Measurements from ENCODE around the gene TMEM54.
A peak's percentile ranks its signal among the peaks of the same experiment; 100 is the strongest.

Gene TMEM54

DNA sequence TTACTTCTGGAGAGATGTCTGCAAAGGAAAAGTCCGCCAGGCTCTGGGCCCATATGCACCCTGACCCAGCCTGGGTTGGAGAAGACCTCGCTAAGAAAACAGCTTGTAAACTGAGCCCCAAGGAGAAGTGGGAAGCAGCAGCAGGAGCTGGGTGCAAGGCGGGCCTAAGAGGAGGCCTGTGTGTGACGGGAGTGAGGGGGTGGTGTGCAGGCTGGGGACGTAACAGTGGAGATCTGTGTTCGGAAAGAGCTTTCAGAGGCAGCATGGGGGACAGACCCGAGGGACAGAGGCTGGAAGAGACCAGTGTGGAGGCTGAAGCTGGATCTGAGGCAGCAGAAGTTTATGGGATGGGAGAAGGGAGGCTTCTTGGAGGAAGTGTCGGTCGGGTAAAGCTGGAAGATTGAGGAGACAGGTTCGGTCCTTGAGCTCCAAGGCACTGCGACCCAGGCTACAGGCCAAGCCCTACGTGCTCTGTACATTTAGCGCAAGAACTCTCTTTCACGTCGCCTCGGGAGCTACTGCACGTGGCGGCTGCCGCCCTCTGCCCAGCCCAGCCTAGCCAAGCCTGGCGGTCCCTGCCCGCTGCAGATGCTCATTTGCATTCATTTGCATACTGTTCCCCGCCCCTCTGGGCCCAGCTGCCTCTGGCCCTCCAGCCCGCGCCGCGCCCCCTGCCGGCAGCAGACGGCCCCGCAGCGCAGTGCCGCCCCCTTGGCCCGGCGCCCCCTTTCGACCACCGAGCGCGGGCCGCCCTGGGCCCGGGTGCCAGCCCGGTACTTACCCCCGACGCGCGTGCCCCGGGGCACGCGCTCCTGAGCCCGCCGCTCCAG, 8.6 kb downstream of the TMEM54 start:
- H3K9me3 Mint-ChIP-seq: no peaks in the 10 kb centered on the region
- peak overlapping the region; percentile 69 for H3K4me3 Mint-ChIP-seq
- peaks cover 9% of the 10 kb centered on the region for H3K4me1 Mint-ChIP-seq
- no peaks in the 10 kb centered on the region for H3K36me3 Mint-ChIP-seq
- no peak overlapping the region for H3K27ac Mint-ChIP-seq
- H3K27me3 Mint-ChIP-seq: peaks cover 41% of the 10 kb centered on the region

DNA sequence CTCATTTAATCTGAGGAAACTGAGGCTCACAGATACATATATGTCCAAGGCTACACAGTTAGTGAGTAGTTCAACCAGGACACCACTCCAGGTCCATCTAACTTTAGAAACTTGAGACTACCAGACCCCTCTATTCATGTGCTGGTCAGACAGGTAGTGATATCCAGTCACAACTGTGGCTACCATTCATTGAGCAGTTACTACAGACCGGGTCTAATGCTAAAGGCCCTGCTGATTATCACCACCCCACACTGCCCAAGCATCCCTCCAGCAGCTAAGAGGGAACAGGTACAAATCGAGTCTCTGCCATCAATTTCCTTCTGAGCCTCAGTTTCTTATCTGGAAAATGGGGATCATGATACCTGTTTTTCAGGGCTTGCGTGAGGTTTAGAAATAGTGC, 9.6 kb downstream of the TMEM54 start:
- Mint-ChIP-seq H3K4me3 (peak overlapping the region; percentile 69), H3K27me3 (peaks cover 43% of the 10 kb centered on the region), H3K4me1 (peaks cover 9% of the 10 kb centered on the region)

DNA sequence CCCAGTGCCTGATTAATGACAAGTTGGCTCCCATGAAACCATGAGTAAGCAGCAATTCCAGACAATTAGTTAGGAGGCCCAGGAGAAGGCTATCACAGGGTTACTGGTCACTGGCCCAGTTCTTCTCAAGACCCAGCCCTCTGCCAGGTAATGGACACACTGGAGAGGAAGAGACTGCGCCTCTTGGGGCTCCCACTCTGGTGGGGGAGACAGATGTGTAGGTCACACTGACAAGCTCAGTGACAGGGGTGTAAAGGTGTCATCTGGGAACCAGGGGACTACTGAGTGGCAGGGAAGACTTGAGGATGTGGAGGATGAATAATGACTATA, 10.0 kb downstream of the TMEM54 start:
- H3K36me3 Mint-ChIP-seq: no peaks in the 10 kb centered on the region
- no peaks in the 10 kb centered on the region for H3K9me3 Mint-ChIP-seq
- H3K27ac Mint-ChIP-seq: no peak overlapping the region
- H3K4me3 Mint-ChIP-seq: no peak overlapping the region
- H3K27me3 Mint-ChIP-seq: peaks cover 43% of the 10 kb centered on the region
- peaks cover 9% of the 10 kb centered on the region for H3K4me1 Mint-ChIP-seq

More for the DNA sequence above, 9.6 kb downstream of the TMEM54 start:
- Mint-ChIP-seq H3K9me3 (no peaks in the 10 kb centered on the region), H3K36me3 (no peaks in the 10 kb centered on the region), H3K27ac (no peak overlapping the region)

DNA sequence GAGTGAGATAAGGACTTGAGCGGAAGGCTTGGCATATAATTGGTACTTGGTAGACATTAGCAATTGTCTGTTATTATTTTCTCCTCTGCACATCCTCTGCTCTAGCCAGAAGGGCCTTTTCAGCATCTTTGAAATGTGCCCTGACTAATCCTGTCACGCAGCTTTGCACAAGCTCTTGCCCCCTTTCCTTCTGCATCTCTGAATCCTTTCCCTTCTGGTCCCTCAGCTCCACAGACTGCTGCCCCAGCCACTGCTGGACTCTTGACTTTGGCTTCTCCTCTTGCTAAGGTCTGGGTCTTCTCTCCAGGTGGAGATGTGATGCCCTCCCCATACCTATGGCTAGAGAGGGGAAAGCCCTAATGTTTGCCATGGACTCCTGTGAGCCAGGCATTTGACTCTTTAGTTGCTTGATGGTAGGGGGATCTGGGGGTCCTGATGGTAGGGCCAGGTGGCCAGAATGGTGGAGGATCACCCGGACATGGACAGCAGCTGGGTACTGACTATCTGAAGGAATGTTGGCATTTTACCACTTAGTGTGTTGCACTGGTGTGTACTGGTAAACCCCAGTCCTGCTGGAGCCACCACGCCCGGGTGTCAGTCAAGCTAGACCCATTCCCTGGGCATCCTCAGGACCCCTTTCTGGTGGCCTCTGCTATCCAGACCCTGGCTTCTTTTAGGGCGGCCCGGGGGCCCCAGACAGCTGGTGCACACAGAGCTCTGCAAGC, 10.5 kb downstream of the TMEM54 start:
- H3K36me3 Mint-ChIP-seq: no peaks in the 10 kb centered on the region
- H3K4me1 Mint-ChIP-seq: peaks cover 9% of the 10 kb centered on the region
- H3K27ac Mint-ChIP-seq: no peak overlapping the region
- no peaks in the 10 kb centered on the region for H3K9me3 Mint-ChIP-seq
- H3K27me3 Mint-ChIP-seq: peaks cover 42% of the 10 kb centered on the region
- H3K4me3 Mint-ChIP-seq: no peak overlapping the region

DNA sequence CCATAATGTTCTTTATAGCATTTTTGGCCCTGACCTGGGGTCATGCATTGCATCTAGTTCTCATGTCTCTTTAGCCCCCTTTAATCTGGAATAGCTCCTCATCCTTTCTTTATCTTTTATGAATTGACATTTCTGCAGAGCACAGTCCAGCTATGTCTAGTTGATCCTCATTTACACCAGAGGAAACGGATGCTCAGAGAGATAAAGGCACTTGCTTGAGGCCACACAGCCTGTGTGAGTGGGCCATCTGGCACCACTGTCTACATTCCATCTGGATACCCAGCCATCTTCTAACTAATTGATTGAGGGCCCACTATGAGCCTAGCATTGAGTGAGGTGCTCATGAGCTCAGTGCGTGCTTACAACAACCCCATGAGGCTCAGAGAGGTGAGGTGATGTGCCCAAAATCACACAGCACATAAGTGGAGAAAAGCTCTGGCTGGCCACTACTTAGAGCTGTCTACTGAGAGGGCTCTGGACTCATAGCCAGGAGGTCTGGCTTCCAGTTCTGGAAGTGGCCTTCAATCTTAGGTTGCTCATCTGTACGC, 11.4 kb downstream of the TMEM54 start:
- H3K4me1 Mint-ChIP-seq: peaks cover 9% of the 10 kb centered on the region
- H3K36me3 Mint-ChIP-seq: no peaks in the 10 kb centered on the region
- peaks cover 47% of the 10 kb centered on the region for H3K27me3 Mint-ChIP-seq
- no peak overlapping the region for H3K27ac Mint-ChIP-seq
- H3K9me3 Mint-ChIP-seq: no peaks in the 10 kb centered on the region
- no peak overlapping the region for H3K4me3 Mint-ChIP-seq

DNA sequence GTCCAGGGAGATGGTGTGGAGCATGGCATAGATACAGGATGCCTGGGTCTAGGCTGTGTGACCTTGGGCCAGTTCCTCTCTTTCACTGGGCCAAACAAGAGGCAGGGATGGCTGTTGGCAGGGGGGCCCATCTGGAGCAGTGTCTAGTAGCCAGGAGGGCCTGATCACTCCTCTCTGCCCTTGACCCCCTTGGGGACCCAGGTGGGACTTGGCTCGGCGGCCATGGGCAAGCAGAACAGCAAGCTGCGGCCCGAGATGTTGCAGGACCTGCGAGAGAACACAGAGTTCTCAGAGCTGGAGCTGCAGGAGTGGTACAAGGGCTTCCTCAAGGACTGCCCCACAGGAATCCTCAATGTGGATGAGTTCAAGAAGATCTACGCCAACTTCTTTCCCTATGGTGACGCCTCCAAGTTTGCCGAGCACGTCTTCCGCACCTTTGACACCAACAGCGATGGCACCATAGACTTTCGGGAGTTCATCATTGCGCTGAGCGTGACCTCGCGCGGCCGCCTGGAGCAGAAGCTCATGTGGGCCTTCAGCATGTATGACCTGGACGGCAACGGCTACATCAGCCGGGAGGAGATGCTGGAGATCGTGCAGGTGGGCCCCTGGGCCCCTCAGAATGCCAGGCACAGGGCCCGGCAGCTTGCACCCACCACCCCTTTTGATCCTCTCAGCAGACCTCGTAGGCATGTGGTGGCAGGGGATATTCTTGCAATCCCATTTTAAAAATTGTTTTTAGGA, 12.3 kb downstream of the TMEM54 start:
- Mint-ChIP-seq H3K27ac (no peak overlapping the region), H3K36me3 (no peaks in the 10 kb centered on the region), H3K4me1 (peaks cover 9% of the 10 kb centered on the region), H3K27me3 (peaks cover 47% of the 10 kb centered on the region), H3K4me3 (no peak overlapping the region), H3K9me3 (no peaks in the 10 kb centered on the region)

DNA sequence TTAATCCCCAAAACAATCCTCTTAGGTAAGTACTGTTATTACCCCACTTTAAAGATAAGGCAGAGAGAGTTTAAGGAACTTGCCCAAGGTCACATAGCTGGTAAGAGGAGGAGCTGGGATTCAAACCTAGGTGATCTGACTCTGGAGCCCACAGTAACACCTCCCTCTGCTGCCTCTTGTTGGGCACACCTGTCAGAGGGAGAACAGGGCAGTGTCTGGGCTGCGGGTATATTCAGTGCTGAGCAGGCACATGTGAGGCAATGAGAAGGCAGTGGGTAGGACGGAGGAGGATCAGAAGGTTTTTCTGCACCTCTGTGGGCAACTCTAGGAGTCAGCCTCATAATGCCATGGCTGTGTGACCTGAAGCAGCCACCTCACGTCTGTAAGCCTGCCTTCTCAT, 13.1 kb downstream of the TMEM54 start:
- peaks cover 9% of the 10 kb centered on the region for H3K4me1 Mint-ChIP-seq
- H3K27me3 Mint-ChIP-seq: peaks cover 46% of the 10 kb centered on the region
- no peak overlapping the region for H3K27ac Mint-ChIP-seq
- H3K4me3 Mint-ChIP-seq: no peak overlapping the region
- H3K36me3 Mint-ChIP-seq: no peaks in the 10 kb centered on the region
- H3K9me3 Mint-ChIP-seq: no peaks in the 10 kb centered on the region

DNA sequence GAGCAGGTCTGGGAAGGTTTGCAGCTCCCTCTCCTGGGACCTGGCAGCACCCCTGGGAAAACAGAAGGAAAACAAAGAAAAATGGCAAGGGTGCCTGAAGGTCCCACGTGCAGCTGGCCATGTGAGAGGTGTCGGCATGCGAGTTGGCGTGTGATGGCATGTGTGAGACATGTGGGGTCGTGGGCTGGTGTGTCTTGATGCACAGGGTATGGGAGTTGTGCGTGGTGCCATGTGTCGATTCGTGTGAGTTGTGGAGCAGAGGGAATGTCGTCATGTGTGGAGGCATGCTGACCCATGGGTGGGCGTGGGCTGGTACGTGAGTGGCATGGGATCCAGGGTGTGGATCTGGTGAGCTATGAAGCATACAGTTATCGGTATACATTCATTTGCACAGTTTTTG, 13.6 kb downstream of the TMEM54 start:
- Mint-ChIP-seq H3K27ac (no peak overlapping the region), H3K4me1 (peaks cover 8% of the 10 kb centered on the region), H3K27me3 (peaks cover 44% of the 10 kb centered on the region), H3K36me3 (no peaks in the 10 kb centered on the region), H3K4me3 (no peak overlapping the region), H3K9me3 (no peaks in the 10 kb centered on the region)

DNA sequence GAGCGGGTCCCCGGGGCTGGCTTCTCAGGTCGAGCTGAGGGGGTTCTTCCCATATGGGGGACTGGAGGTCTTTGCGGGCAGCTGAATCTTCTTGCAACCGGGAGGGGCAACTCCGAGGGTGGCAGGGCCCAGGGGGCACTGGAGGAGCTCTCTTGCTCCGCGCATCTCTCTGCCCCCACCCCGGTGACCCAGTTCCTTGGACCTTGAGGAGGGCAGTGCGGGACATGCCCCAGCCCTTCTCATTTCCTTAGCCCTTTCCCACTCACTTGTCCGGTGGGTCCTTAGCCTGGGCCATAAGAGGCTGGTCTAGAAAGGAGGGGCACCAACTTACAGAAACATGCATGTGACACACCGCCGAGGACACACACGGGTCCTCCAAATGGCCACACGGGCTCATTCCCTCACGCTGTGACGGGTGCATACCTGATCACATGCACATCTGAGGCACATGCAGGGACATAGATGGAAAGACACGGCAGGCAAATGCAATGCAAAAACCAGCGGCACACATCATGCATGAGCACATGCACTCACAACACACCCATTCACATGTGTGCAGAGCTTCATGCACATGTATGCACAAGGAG, 14.3 kb downstream of the TMEM54 start:
- no peaks in the 10 kb centered on the region for H3K9me3 Mint-ChIP-seq
- H3K36me3 Mint-ChIP-seq: no peaks in the 10 kb centered on the region
- H3K27ac Mint-ChIP-seq: peak overlapping the region; percentile 26
- peaks cover 1% of the 10 kb centered on the region for H3K4me1 Mint-ChIP-seq
- no peak overlapping the region for H3K4me3 Mint-ChIP-seq
- peaks cover 37% of the 10 kb centered on the region for H3K27me3 Mint-ChIP-seq

DNA sequence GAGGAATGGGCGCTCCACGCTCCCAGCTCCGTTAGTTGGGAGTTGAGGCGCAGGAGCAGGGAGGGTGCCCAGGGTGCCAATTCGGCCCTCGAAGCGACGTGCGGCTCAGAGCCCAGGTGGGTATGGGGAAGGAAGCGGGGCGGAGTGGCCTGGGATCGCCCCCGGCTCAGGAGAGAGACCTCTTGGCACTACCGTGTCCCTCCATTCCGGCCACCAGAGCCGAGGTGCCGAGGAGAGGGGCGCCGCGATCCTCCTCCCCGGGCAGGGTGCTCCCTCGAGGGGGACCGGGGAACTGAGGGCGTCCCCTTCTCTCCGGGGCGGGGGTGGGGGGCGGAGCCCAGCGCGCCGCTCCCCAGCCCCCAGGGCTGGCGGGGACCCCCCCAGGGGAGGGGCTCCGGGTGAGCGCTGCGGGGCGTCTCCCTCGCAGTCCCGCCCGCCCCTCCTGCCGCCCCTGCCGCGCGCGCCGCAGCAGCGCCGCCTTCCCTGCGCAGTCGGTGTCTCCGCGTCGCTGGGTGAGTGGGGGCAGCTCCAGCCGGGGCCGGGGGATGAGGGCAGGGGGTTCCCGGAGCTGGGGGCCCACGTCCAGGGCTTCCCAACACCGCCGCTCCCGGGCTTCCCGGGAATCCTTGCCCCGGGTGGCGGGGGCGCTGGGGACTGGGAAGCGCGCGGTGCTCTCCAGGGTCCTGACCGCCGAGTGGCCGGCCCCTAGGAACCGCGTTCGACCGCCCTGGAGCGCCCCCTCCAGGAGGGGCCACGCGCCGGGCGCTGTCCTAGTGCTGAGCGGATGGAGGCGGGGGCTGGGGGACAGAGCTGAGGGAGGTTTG, 15.0 kb downstream of the TMEM54 start, which contains the start of gene HPCA:
Gene HPCA (plus strand): TSS at position 488 of the 824 bp plus-strand sequence. CDS start 2,408 bp downstream, outside the sequence.
- H3K9me3 Mint-ChIP-seq: no peaks in the 10 kb centered on the region
- H3K4me1 Mint-ChIP-seq: no peaks in the 10 kb centered on the region
- H3K36me3 Mint-ChIP-seq: no peaks in the 10 kb centered on the region
- peak within 1 kb of the TSS; percentile 26 for H3K27ac Mint-ChIP-seq
- H3K4me3 Mint-ChIP-seq: no peak within 1 kb of the TSS
- peaks cover 32% of the 10 kb centered on the region for H3K27me3 Mint-ChIP-seq

DNA sequence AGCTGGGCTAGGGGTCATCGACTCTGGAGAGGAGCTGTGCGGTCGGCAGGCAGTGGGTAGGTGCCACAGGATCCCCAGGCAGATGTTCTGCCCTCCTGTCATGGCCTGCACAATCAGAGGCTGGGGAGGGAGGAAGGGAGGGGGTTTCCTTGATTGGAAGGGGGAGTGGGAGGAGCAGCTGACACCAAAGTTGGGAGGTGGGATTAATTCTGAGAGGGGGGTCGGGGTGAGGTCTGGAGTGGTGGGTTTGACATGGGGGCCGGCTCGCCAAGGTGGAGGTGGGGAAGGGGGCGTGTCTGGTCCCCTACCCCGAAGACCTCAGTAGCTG, 15.5 kb downstream of the TMEM54 start:
- Mint-ChIP-seq H3K4me3 (no peak overlapping the region), H3K27ac (no peak overlapping the region), H3K27me3 (peaks cover 29% of the 10 kb centered on the region)

DNA sequence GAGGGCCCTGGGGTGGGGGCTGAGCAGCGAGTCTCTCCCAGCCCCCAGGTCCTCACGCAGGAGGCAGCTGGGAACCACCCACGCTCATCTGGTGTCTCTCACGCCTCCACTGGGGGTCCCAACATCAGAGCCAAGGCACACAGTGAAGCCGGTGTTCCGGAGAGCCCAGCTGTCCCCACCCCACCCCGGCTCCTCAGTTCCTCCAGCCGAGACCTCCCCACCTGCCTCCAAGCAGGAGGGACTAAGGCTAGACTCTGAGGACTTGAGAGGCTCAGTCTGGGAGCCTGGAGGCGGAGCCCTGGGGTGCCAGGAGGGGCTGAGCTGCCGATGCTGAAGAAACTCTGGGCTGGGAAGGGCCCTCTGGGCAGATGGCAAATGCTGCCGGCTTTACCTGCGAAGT, 16.5 kb downstream of the TMEM54 start:
- Mint-ChIP-seq H3K4me1 (no peaks in the 10 kb centered on the region), H3K27me3 (peaks cover 20% of the 10 kb centered on the region)

More for the DNA sequence above, 15.5 kb downstream of the TMEM54 start:
- Mint-ChIP-seq H3K9me3 (no peaks in the 10 kb centered on the region), H3K4me1 (no peaks in the 10 kb centered on the region), H3K36me3 (no peaks in the 10 kb centered on the region)

DNA sequence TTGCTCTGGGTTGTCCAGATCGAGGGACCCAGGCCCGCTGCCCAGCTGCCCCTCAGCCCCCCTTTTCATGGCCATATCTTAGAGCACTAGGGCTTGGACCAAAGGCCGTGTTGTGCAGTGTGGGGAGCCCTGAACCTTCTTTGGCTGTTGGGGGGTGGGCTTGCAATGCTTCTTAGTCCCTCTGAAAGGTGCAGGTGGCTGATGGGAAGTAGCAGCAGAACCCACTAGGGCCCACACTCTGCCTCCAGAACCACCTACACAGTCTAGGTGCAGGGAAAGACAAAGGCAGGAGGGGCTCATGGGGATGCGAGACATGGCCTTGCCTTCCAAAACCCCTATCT, 17.2 kb downstream of the TMEM54 start:
- no peak overlapping the region for H3K27ac Mint-ChIP-seq
- H3K4me3 Mint-ChIP-seq: no peak overlapping the region
- peaks cover 15% of the 10 kb centered on the region for H3K27me3 Mint-ChIP-seq
- no peaks in the 10 kb centered on the region for H3K4me1 Mint-ChIP-seq
- no peaks in the 10 kb centered on the region for H3K36me3 Mint-ChIP-seq
- no peaks in the 10 kb centered on the region for H3K9me3 Mint-ChIP-seq

More for the DNA sequence above, 16.5 kb downstream of the TMEM54 start:
- Mint-ChIP-seq H3K9me3 (no peaks in the 10 kb centered on the region), H3K27ac (no peak overlapping the region), H3K4me3 (no peak overlapping the region), H3K36me3 (no peaks in the 10 kb centered on the region)

DNA sequence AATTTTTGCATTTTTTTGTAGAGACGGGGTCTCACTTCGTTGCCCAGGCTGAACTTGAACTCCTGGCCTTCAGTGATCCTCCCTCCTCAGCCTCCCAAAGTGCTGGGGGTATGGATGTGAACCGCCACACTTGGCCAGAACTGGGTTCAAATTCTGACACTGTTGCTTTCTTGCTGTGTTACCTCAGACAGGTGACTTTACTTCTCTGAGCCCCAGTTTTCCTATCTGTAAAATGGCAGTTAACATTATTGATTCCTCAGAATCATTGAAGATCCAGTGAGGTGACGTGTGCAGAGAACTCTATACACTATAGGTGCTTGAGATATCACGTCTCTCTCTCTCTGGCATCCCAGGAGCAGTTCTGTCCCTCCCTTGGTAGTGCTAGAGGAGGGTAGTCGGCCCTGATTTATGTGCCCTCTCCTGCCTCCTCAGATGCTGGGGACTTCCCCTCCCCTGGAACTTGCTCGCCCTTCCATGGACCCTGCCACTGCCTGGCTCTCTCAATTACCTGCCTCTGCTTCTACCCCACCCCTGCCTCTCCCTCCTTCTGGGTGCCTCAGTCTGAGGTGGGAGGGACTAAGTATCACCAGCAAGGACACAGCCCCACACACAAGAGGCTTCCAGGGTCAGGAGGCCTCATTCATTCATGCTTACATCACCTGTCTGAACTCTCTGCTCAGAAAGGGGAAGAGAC, 17.7 kb downstream of the TMEM54 start:
- H3K27ac Mint-ChIP-seq: no peak overlapping the region
- H3K9me3 Mint-ChIP-seq: no peaks in the 10 kb centered on the region
- H3K27me3 Mint-ChIP-seq: peaks cover 14% of the 10 kb centered on the region
- H3K4me1 Mint-ChIP-seq: no peaks in the 10 kb centered on the region
- no peak overlapping the region for H3K4me3 Mint-ChIP-seq
- no peaks in the 10 kb centered on the region for H3K36me3 Mint-ChIP-seq

All from activated naive CD4-positive, alpha-beta T cell treated with anti-CD3 and anti-CD28 coated beads, Interleukin-2, amount 50 U/mL, for 24 hours (primary cell).